DND-41 (cell line): Measurements from ENCODE around the gene NPB.

Source experiments
- CTCF ChIP-seq: IDR thresholded peaks from 2 replicates; pipeline ENCODE4 v1.5.1; 2012; ENCODE audit warnings: borderline replicate concordance, low read length, moderate library complexity, mild to moderate bottlenecking; ENCODE audit not compliant: poor library complexity, severe bottlenecking; ENCODE audit errors: extremely low read depth
- EZH2 ChIP-seq: IDR thresholded peaks from 3 replicates; pipeline ENCODE4 v1.6.1; 2012; ENCODE audit warnings: borderline replicate concordance, low read depth, mild to moderate bottlenecking, moderate library complexity, low read length, inconsistent platforms; ENCODE audit not compliant: severe bottlenecking

GRCh38 chr17:81908793-81909192 is 6.8 kb downstream of the NPB start:
- no peak for TF ChIP-seq CTCF
- no peak for TF ChIP-seq EZH2
